Muscle of back (tissue), 11 donors: ENCODE measurements around the gene MAMDC2. TPM values are rescaled to one million over a fixed set of nuclear protein-coding genes. Genes with fewer than 3 reads are reported as not detected.
A peak's percentile ranks its signal among the peaks of the same experiment; 100 is the strongest.

Experiments
- DNase-seq, 3 donors: peaks; one replicate each; pipeline versions ENCODE4 v3.0.0 to v3.0.0-alpha.2; 2013
- polyA plus RNA-seq, 10 donors: library from polyadenylated mRNA; unstranded; fragments of 120-200 nt; gene quantifications; one replicate each; pipeline ENCODE4 v1.2.1, GENCODE V29; 2013; ENCODE audit not compliant: insufficient read length in 10 of 10

Gene MAMDC2
- polyA plus RNA-seq, 10 donors, result 7.1 to 12.9 (median 8.2) TPM

DNA sequence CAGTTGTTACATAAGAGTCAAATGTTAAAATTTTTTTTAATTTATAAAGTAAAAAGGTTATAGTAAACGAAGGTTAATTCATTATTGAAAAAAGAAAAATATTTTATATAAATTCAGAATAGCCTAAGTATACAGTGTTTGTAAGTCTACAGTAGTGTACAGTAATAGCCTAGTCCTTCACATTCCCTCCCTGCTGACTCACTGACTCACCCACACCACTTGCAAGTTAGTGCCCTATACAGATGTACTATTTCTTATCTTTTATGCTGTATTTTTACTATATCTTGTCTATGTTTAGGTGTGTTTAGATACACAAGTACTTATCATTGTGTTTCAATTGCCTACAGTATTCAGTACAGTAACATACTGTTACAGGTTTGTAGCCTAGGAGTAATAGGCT, 57.6 kb downstream of the MAMDC2 start:
- DNase-seq, result no peak

DNA sequence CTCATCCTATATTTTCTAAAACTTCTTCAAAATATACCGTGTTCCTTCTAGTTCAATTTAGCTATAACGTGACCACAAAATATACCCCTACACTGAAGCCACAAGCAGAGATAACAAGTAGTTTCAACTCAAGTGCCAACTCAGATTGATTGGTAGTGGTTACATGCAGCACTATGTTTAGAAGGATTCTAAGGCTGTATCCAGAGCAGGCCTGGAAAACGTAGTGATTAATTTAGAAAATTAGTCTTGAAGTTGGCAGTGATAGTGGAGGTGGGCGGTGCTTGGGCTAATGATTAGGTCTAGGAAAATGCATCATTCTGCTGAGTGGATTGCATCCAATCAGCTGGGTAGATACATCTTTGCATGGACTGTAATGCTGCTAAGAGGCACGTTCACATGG, 61.5 kb downstream of the MAMDC2 start:
- DNase-seq, result no peak

GRCh38 chr9:70106571-70106970, 62.9 kb downstream of the MAMDC2 start:
- DNase-seq, result no peak

DNA sequence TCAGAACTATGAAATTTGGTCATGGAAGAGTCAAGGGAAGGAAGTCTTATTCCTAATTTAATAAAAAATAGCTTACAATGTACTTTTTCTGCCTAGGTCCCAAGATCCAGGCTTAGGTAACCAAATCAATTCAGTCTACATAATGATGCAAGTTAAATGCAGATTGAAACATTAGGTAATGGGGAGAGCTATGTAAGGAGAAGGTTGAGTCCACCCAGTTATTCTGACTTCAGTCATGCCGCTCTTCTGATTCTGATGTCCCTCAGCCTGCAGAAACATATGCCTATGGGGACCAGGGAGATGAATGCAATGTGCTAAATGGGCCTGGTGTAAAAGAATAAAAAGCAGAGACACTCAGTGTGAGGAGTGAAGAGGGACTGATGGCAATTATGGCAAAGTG, 63.9 kb downstream of the MAMDC2 start:
- no peak for DNase-seq

GRCh38 chr9:70108181-70108580, 64.5 kb downstream of the MAMDC2 start:
- DNase-seq, result no peak

DNA sequence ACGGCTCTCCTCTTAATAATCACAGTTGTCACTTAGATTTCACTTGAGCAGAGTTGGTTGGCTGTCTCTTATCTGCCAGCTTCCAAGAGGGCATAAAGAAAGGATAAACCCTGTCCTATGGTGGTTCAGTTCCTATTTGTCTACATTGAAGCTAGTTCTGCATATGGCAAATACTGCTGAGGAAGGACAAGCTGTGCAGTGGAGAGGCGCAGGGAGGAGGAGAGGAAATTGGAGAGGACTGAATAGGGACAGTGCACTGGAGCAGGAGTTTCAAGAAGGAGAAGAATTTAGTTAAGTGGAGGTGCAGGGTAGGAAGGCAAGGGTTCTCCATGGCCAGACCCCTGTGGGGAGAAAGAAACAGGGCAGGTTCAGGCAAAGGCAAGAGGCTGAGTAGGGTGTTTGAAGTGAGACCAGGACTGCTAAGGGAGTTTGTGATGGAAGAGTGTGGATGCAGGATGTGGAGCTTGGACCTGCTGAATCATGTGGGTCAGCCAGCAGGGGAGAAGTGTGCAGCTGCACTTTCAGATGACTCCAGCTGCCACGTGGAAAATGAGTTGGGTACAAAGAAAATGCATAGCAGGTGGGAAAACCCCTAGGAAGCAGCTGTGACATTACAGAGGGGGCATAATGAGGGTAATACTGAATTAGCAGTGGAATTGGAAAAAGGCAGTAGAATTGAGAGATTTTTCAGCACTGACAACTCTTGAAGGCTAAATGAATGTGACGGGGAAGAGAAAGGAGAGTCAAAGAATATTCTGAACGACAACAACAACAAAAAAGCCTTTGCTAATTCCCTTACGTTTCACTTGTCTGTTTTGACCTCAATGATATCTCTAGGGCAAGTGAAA, 66.8 kb downstream of the MAMDC2 start:
- peak; percentile 18 to 58 (median 30) for DNase-seq

DNA sequence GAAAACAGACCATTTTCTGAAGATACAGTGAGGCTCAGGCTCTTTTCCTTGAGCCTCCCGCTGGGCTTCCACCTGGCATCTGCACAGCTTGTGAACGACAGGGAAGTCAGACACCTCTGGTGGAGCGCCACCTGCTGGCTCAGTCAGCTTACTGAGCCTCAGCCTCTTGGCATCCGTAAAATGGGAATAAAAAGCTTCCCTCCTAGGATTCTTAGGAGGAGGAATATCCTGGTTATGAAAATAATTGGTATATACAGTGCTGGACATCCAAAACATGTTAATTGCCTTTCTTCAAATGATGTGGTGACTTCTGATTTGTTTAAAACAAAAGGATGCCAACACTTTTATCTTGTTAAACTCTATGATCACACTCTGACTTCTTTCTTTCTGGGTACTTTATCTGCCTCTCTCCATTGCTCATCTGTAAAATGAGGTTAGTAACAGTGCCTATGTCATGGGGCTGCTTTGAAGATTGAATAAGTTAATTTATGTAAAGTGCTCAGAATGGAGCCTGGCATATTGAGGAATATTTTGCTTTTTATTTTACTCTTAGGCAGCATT, 67.5 kb downstream of the MAMDC2 start:
- peak; percentile 52 to 81 (median 79) for DNase-seq

- no peak for DNase-seq
These were observed 68.1 kb downstream of the MAMDC2 start for GRCh38 chr9:70111641-70112236.

- no peak for DNase-seq
These were observed 69.3 kb downstream of the MAMDC2 start for GRCh38 chr9:70112981-70113380.

DNA sequence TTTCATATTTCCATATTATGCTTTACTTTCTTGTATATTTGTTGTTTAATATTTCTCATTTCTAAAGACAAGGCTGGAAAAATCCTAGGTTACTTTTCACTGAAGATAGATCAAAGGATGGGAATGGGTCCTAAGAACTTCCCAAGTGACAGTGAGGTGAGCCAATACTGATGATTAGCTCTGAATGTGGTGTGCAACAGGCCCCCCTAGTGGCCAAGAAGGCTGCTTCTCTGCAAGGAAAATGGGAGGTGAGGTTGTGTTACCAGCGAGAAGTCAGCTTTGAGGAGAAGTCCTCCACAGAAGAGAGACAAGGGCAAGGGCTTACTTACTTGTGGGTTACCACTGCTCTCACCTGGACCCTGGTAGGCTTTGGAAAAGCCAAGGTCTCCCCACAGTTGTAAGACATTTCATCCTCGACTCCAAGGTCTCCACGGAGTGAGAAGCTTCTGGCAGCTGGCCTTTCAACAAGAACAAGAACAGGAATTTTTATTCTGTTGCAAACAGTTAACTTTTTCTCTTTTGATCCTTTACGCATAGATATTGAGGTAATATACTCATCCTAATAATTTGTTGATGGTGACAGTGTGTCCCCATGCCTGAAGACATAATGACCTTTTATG, 69.9 kb downstream of the MAMDC2 start:
- peak; percentile 36 to 66 (median 61) for DNase-seq

- DNase-seq, result no peak
These were observed 71.2 kb downstream of the MAMDC2 start for GRCh38 chr9:70114898-70115297.

GRCh38 chr9:70117835-70118319, 74.2 kb downstream of the MAMDC2 start:
- DNase-seq, result peak in 1 of 3 donors; percentile 59

- DNase-seq, result no peak
These were observed 76.1 kb downstream of the MAMDC2 start for GRCh38 chr9:70119786-70120185.

DNA sequence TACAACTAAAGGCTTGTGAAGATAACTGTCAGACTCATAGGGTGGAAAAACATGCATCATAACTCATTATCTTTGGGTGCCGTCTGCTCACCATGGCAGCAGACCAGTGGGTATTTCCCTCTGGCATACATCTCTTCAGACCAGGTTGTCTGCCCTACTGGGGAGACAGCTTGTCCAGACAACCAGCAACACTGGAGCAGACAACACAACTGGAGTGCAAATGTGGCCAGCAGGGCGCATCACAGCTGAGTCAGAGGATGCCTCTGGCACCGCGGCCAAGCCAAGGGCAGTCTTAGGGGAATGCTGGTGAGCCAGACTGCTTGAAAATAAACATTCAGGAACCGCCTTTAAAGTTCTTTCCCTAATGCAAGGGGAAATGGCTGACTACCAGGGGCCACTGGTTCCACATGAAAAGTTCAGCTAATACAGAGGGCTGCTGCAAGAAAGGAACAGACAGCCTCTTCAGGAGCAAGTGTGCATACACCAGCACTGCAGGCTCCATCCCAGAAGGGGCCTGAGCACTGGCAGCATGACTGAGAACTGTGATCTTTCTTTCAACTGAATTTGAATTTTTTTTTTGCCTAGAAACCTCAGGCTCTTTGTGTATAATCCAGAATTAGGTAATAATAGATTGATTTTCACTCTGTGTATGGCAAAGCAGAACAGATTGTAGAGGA, 77.3 kb downstream of the MAMDC2 start:
- peak; percentile 8 to 77 (median 11) for DNase-seq

DNA sequence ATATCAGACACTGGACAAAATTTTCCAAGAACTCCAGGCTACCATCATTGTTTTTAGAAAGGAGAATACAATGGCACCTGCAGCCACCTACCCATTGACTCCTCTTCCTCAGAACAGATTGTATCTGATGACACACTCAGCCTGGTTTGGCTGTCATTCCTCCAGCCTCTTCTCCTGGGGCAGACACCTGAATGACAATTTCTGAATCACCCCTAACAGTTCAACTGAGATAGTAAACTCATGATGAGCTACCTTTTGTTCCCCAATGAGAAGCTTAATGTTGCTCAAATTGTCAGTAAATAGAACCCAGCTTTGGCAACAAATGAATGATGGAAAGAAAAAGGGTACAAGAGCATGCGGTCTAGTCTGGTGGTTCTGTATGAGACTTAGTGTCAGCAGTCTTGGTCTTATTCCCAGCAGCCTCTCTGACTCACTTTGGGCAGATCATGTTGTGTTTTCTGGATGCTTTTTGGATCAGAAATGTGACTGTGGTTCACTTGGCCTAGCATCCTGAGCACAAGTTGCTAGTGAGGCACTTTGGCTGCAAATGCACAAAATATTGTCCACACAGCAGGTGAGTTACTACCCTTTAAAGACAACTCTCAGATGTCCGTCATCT, 78.3 kb downstream of the MAMDC2 start:
- DNase-seq, result no peak

DNA sequence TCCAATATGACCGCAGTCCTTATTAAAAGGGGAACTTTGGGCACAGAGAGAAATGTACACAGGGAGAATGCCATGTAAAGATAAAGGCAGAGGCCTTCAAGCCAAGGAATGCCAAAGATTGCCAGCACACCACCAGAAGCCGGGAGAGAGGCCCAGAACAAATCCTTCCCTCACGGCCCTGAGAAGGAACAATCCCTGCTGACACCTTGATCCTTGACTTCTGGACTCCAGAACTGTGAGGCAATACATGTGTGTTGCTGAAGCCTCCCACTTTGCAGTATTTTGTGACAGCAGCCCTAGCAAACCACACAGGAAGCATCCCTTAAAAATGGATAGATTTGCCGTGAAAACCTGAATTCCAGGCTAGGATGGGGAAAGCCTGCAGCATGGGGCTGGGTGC, 80.0 kb downstream of the MAMDC2 start:
- DNase-seq, result no peak

DNA sequence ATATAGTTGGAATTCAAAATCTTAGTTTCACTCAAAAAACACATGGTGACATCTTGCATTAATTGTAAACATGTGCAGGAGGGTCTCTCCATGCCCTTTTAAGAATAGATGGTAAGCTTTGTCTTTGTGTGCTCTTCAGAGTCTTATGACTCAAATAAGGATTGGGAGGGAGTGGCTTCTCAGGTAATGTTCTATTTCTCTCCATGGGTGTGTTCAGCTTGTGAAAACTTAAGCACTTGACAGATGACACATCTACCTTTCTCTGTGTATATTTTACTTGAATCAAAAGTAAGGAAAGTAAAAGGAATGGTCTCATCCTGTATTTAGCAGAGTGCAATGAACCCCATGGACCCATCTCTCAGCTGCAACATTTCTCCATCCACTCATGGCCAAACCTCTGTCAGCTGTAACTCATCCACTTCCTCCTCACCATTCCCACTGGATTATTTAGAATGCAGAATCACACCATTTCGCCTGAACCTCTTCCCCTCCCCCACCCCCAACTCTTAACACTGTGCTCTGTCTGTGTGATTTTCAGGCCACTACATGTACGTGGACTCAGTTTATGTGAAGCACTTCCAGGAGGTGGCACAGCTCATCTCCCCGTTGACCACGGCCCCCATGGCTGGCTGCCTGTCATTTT, 82.1 kb downstream of the MAMDC2 start:
- peak in 1 of 3 donors; percentile 8 for DNase-seq

DNA sequence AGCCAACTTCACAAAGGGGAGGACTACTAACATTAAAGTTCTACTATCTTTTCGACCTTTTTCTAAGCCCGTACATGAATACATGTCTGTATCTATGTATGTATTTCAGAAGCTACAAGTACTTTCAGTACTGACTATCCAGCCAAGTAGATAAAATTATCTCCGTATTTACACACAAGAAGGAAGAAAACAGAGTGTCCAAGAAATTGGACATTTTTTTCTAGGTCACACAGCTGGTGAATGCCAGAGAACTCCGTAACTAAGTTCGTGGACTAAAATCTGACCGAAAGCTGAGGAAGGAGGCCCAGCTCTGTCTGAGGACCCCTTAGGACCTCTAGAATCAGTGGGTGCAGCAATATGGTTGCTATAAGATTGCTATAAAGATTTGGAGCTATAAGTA, 83.4 kb downstream of the MAMDC2 start:
- no peak for DNase-seq

DNA sequence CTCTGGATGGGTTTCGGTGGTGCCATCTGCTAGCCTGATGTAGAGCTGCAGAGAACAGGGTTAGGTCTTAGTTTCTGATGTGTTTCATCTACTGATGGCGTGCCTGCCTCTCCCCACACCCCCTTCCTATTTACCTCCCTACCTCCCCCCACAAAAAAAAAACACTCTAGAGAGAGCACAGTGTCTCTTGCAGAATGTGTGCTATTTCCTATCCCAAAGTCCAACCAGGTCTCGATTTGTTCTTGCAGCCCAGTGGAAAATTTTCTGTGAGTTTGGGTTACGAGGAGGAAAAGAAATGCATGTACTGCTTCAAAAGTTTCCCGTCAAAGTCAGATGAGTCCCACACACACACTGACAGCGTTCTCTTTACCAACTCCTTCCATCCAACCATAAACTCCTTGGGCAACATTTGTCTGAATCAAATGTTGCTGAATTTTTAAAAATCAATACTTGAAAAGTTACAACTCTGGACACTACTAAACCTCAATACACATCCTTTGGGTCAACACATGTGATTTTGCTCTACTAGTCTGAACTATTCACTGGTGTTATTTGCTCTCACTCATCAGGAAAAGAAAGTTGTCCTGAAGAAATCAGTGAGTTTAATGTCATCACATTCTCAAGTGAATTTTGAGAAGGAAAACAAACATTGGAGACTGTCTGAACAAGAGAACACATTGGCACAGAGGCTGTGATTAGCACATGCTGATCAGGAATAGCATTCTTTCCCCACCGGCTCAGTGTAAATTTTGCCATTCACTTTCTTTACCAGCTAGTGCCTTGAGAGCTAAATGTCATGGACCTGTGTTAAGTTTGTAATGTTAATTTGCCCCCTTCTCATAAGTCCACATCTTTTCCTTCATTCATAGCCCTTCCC, 84.1 kb downstream of the MAMDC2 start:
- DNase-seq, result no peak

DNA sequence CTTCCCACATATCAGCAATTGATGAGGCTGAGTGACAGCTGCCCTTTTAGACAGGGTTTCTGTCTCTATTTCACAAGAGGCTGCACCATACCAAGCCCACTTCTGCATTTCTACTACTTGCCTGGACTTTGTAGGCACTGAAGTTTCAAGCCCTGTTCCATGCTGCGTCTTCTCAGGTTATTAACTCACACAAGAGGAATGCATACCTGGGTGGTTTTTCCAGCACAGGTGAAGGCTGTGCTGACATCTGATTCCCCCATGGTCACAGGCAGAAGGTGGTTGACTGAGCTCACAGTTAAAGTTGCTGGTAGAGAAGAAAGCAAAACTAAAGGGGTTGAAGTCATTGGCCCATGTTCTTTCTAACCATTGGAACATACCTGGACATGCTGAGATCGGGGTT, 86.6 kb downstream of the MAMDC2 start:
- DNase-seq, result no peak
